Neuronal stem cell (in vitro differentiated cells): ENCODE measurements around the gene RAD51B.

Source experiments
- DNase-seq: peaks from one replicate; pipeline ENCODE4 v3.0.0-alpha.2; 2013; ENCODE audit warnings: low spot score
- H2AFZ ChIP-seq: one replicate; pipeline ENCODE4 v1.6.1; 2013; ENCODE audit warnings: mild to moderate bottlenecking, low read length, inconsistent platforms
- H2AK5ac ChIP-seq: 2 replicates; pipeline ENCODE4 v1.6.1; 2013; ENCODE audit warnings: low read depth, mild to moderate bottlenecking, inconsistent platforms, low read length, moderate library complexity, mixed read lengths
- H2BK120ac ChIP-seq: 2 replicates; pipeline ENCODE4 v1.6.1; 2013; ENCODE audit warnings: low read depth, mild to moderate bottlenecking, inconsistent platforms, low read length, moderate library complexity, mixed read lengths
- H2BK12ac ChIP-seq: one replicate; pipeline ENCODE4 v1.6.1; 2013; ENCODE audit warnings: low read length, inconsistent platforms
- H2BK15ac ChIP-seq: 2 replicates; pipeline ENCODE4 v1.6.1; 2013; ENCODE audit warnings: mild to moderate bottlenecking, low read length, inconsistent platforms, mixed read lengths
- H2BK5ac ChIP-seq: one replicate; pipeline ENCODE4 v1.6.1; 2013; ENCODE audit warnings: inconsistent platforms, mild to moderate bottlenecking, low read length, moderate library complexity
- H3K14ac ChIP-seq: one replicate; pipeline ENCODE4 v1.6.1; 2013; ENCODE audit warnings: low read length, inconsistent platforms
- H3K18ac ChIP-seq: 2 replicates; pipeline ENCODE4 v1.6.1; 2013; ENCODE audit warnings: low read length, inconsistent platforms
- H3K23ac ChIP-seq: 2 replicates; pipeline ENCODE4 v1.6.1; 2013; ENCODE audit warnings: low read depth, mild to moderate bottlenecking, mixed read lengths, low read length, inconsistent platforms; ENCODE audit not compliant: poor library complexity
- H3K27ac ChIP-seq: replicated peaks from 3 replicates; pipeline ENCODE4 v1.5.1; 2013; ENCODE audit warnings: low read length, inconsistent platforms
- H3K27me3 ChIP-seq, 3 experiments: 2 replicates each; pipeline ENCODE4 v1.6.1; 2013; ENCODE audit warnings: low read length in 3 of 3, mild to moderate bottlenecking in 2 of 3, inconsistent platforms in 1 of 3, low read depth in 1 of 3, mixed read lengths in 1 of 3, moderate library complexity in 1 of 3; ENCODE audit not compliant: control insufficient read depth in 3 of 3, insufficient read depth in 3 of 3
- H3K36me3 ChIP-seq, 2 donors: replicated peaks in 1 of 2; 2 replicates each; pipeline ENCODE4 v1.6.1; 2013; ENCODE audit warnings: low read length in 2 of 2; ENCODE audit not compliant: control insufficient read depth in 2 of 2, insufficient read depth in 2 of 2
- H3K4ac ChIP-seq: 2 replicates; pipeline ENCODE4 v1.6.1; 2013; ENCODE audit warnings: inconsistent platforms, mild to moderate bottlenecking, low read length, moderate library complexity
- H3K4me1 ChIP-seq, 2 donors: 1 replicate in 1 of 2; 2 replicates in 1 of 2; pipeline ENCODE4 v1.6.1; 2013; ENCODE audit warnings: low read length in 2 of 2, low read depth in 1 of 2; ENCODE audit not compliant: control insufficient read depth in 2 of 2, insufficient read depth in 1 of 2
- H3K4me2 ChIP-seq: one replicate; pipeline ENCODE4 v1.6.1; 2013; ENCODE audit warnings: mild to moderate bottlenecking, low read length, inconsistent platforms; ENCODE audit not compliant: insufficient read depth, poor library complexity, severe bottlenecking
- H3K4me3 ChIP-seq, 2 donors: 2 replicates each; pipeline ENCODE4 v1.5.1; 2013; ENCODE audit warnings: low read length in 2 of 2, mild to moderate bottlenecking in 2 of 2, inconsistent platforms in 1 of 2, moderate library complexity in 1 of 2
- H3K79me1 ChIP-seq: one replicate; pipeline ENCODE4 v1.6.1; 2013; ENCODE audit warnings: low read depth, mild to moderate bottlenecking, inconsistent platforms, low read length, moderate library complexity
- H3K9ac ChIP-seq: one replicate; pipeline ENCODE4 v1.6.1; 2013; ENCODE audit warnings: mild to moderate bottlenecking, low read depth, low read length, inconsistent platforms; ENCODE audit not compliant: poor library complexity
- H3K9me3 ChIP-seq, 2 donors: replicated peaks in 1 of 2; 2 replicates each; pipeline versions ENCODE3 to v1.6.1; 2013; ENCODE audit warnings: low read length in 2 of 2, mild to moderate bottlenecking in 2 of 2, inconsistent platforms in 1 of 2, low read depth in 1 of 2, mixed read lengths in 1 of 2, moderate library complexity in 1 of 2; ENCODE audit not compliant: control insufficient read depth in 2 of 2, insufficient read depth in 1 of 2
- H4K8ac ChIP-seq: one replicate; pipeline ENCODE4 v1.6.1; 2013; ENCODE audit warnings: low read depth, mild to moderate bottlenecking, inconsistent platforms, low read length, moderate library complexity
- H4K91ac ChIP-seq: one replicate; pipeline ENCODE4 v1.6.1; 2013; ENCODE audit warnings: low read length, low read depth, mild to moderate bottlenecking, inconsistent platforms; ENCODE audit not compliant: poor library complexity
- WGBS, 2 donors: extraction: QIAGEN DNeasy Blood & Tissue Kit; methylation state at CpG; one replicate each; pipeline ENCODE4 v1.1.7; 2013; ENCODE audit warnings: missing lambda C conversion rate in 2 of 2, mixed read lengths in 1 of 2; ENCODE audit not compliant: insufficient read length in 2 of 2, insufficient replicate concordance in 1 of 2; ENCODE audit errors: extremely low coverage in 2 of 2; 5-methylcytosine and 5-hydroxymethylcytosine counted together

RAD51B gene

GRCh38 chr14:67944605-67945004 lies 125.0 kb downstream of the RAD51B start:
- no CpG with 5 or more reads among the region's 1 CpG for WGBS, 2 donors
- H3K14ac ChIP-seq = no peak overlapping the region
- H2AFZ ChIP-seq = no peak overlapping the region
- H3K27me3 ChIP-seq = no peaks in the 10 kb centered on the region
- no peaks in the 10 kb centered on the region for H3K79me1 ChIP-seq
- H3K4me2 ChIP-seq = no peak overlapping the region
- H3K23ac ChIP-seq = no peak overlapping the region
- H2BK15ac ChIP-seq = no peak overlapping the region
- H2BK120ac ChIP-seq = no peak overlapping the region
- peaks cover 9 to 34% of the 10 kb centered on the region in 2 donors for H3K4me1 ChIP-seq
- H4K91ac ChIP-seq = no peak overlapping the region
- no peak overlapping the region for H2BK5ac ChIP-seq
- no peak overlapping the region for H3K4me3 ChIP-seq
- no peak overlapping the region for H2AK5ac ChIP-seq
- H3K4ac ChIP-seq = no peak overlapping the region
- H2BK12ac ChIP-seq = peak overlapping the region; percentile 41
- no peak for DNase-seq
- H3K9ac ChIP-seq = no peak overlapping the region
- H4K8ac ChIP-seq = no peak overlapping the region
- no peak overlapping the region for H3K27ac ChIP-seq
- H3K36me3 ChIP-seq = no peaks in the 10 kb centered on the region
- peaks cover 0 to 5% of the 10 kb centered on the region in 2 donors for H3K9me3 ChIP-seq
- H3K18ac ChIP-seq = no peak overlapping the region

GRCh38 chr14:67949771-67950170 lies 130.2 kb downstream of the RAD51B start:
- DNase-seq = no peak
- Histone ChIP-seq H3K9ac (no peak overlapping the region), H3K36me3 (no peaks in the 10 kb centered on the region), H3K27ac (no peak overlapping the region), H3K9me3 (peaks cover 0 to 14% of the 10 kb centered on the region in 2 donors), H2AK5ac (no peak overlapping the region), H3K4me2 (no peak overlapping the region), H2BK15ac (no peak overlapping the region), H3K14ac (no peak overlapping the region), H4K91ac (no peak overlapping the region), H2BK5ac (no peak overlapping the region), H3K4ac (no peak overlapping the region), H3K4me3 (no peak overlapping the region), H3K4me1 (no peaks in the 10 kb centered on the region), H3K27me3 (no peaks in the 10 kb centered on the region), H2BK120ac (no peak overlapping the region), H4K8ac (no peak overlapping the region), H2BK12ac (no peak overlapping the region), H2AFZ (no peak overlapping the region), H3K18ac (no peak overlapping the region), H3K23ac (no peak overlapping the region), H3K79me1 (peaks cover 1% of the 10 kb centered on the region)
- no CpG with 5 or more reads among the region's 4 CpGs for WGBS, 2 donors

- Histone ChIP-seq H3K36me3 (no peaks in the 10 kb centered on the region), H3K14ac (no peak overlapping the region), H4K91ac (no peak overlapping the region), H2AK5ac (no peak overlapping the region), H3K4me3 (no peak overlapping the region), H2AFZ (no peak overlapping the region), H2BK12ac (no peak overlapping the region), H3K23ac (no peak overlapping the region), H3K4me1 (no peaks in the 10 kb centered on the region), H3K79me1 (peaks cover 1% of the 10 kb centered on the region), H3K4me2 (no peak overlapping the region), H3K18ac (no peak overlapping the region), H2BK15ac (no peak overlapping the region), H4K8ac (no peak overlapping the region), H2BK5ac (no peak overlapping the region), H3K27ac (no peak overlapping the region), H3K9me3 (peaks cover 0 to 14% of the 10 kb centered on the region in 2 donors), H3K9ac (no peak overlapping the region), H2BK120ac (no peak overlapping the region), H3K27me3 (no peaks in the 10 kb centered on the region), H3K4ac (no peak overlapping the region)
- WGBS, 2 donors = no CpG with 5 or more reads among the region's 1 CpG
- no peak for DNase-seq
Observed at GRCh38 chr14:67950386-67950785, 130.8 kb downstream of the RAD51B start.

GRCh38 chr14:67951529-67952135 lies 132.1 kb downstream of the RAD51B start:
- Histone ChIP-seq H2BK5ac (no peak overlapping the region), H2BK15ac (no peak overlapping the region), H2BK12ac (no peak overlapping the region), H3K36me3 (no peaks in the 10 kb centered on the region), H3K18ac (no peak overlapping the region), H3K9ac (no peak overlapping the region), H2AFZ (no peak overlapping the region), H3K4ac (no peak overlapping the region), H3K14ac (no peak overlapping the region), H3K79me1 (peaks cover 1% of the 10 kb centered on the region), H3K4me1 (no peaks in the 10 kb centered on the region), H2BK120ac (no peak overlapping the region), H3K4me2 (no peak overlapping the region), H3K27me3 (no peaks in the 10 kb centered on the region), H3K4me3 (no peak overlapping the region), H3K23ac (no peak overlapping the region), H4K8ac (no peak overlapping the region), H2AK5ac (no peak overlapping the region), H3K9me3 (peaks cover 0 to 14% of the 10 kb centered on the region in 2 donors), H4K91ac (no peak overlapping the region), H3K27ac (no peak overlapping the region)
- no CpG with 5 or more reads among the region's 2 CpGs for WGBS, 2 donors
- DNase-seq = no peak
